Smooth muscle cell (in vitro differentiated cells): Measurements from ENCODE around the gene PRR18. TPM values are rescaled to one million over a fixed set of nuclear protein-coding genes. Genes with fewer than 3 reads are reported as not detected.

Experiments
- DNase-seq: peaks from one replicate; lab custom pipeline; 2025; ENCODE audit not compliant: unreplicated experiment; lab: John Stamatoyannopoulos, UW
- H2AFZ ChIP-seq: fragments of 200-600 bp; sonication (generic); 2 replicates; pipeline ENCODE4 v1.6.0; 2016; ENCODE audit warnings: antibody characterized with exemption, low read depth, mild to moderate bottlenecking
- H3F3A ChIP-seq: fragments of 200-600 bp; sonication (generic); 2 replicates; pipeline ENCODE4 v1.6.0; 2017; ENCODE audit warnings: antibody characterized with exemption, low read depth
- H3K27ac ChIP-seq: fragments of 200-600 bp; sonication (generic); 2 replicates; pipeline ENCODE4 v1.5.1; 2016; ENCODE audit warnings: low read depth, mild to moderate bottlenecking
- H3K27me3 ChIP-seq: fragments of 200-600 bp; sonication (generic); 2 replicates; pipeline ENCODE4 v1.6.1; 2016; ENCODE audit warnings: low read depth, mild to moderate bottlenecking
- H3K36me3 ChIP-seq: fragments of 200-600 bp; sonication (generic); 2 replicates; pipeline ENCODE4 v1.5.1; 2016; ENCODE audit warnings: low read depth
- H3K4me1 ChIP-seq: fragments of 200-600 bp; sonication (generic); 2 replicates; pipeline ENCODE4 v1.5.1; 2016; ENCODE audit warnings: low read depth
- H3K4me2 ChIP-seq: fragments of 200-600 bp; sonication (generic); 2 replicates; pipeline ENCODE4 v1.6.0; 2016; ENCODE audit warnings: mild to moderate bottlenecking
- H3K4me3 ChIP-seq: fragments of 200-600 bp; sonication (generic); 2 replicates; pipeline ENCODE4 v1.5.1; 2016; ENCODE audit warnings: mild to moderate bottlenecking
- H3K79me2 ChIP-seq: fragments of 200-600 bp; sonication (generic); 2 replicates; pipeline ENCODE4 v1.6.0; 2016; ENCODE audit warnings: low read depth, mild to moderate bottlenecking
- H3K9ac ChIP-seq: fragments of 200-600 bp; sonication (generic); 2 replicates; pipeline ENCODE4 v1.6.0; 2016; ENCODE audit warnings: low read depth
- H3K9me3 ChIP-seq: fragments of 200-600 bp; sonication (generic); replicated peaks from 2 replicates; pipeline ENCODE4 v1.5.1; 2016; ENCODE audit warnings: low read depth
- H4K20me1 ChIP-seq: fragments of 200-600 bp; sonication (generic); 2 replicates; pipeline ENCODE4 v1.6.0; 2016; ENCODE audit warnings: low read depth
- CTCF ChIP-seq: fragments of 200-600 bp; sonication (generic); IDR thresholded peaks from 2 replicates; pipeline ENCODE4 v1.5.1; 2017; ENCODE audit warnings: borderline replicate concordance, mild to moderate bottlenecking, antibody characterized with exemption; ENCODE audit not compliant: insufficient read depth, poor library complexity, severe bottlenecking
- WGBS: methylation state at CpG from one replicate; pipeline ENCODE4 v1.1.7; 2016; ENCODE audit warnings: low lambda C conversion rate; 5-methylcytosine and 5-hydroxymethylcytosine counted together
- polyA plus RNA-seq: library from polyadenylated mRNA; unstranded; fragments of >200 nt; fragmentation: Nextera tagmentation; extraction: Ambion mirVana; gene quantifications from 2 replicates; pipeline ENCODE4 v1.2.1, GENCODE V29; 2016
- total RNA-seq: library from RNA; depleted of rRNA; stranded (reverse); fragments of >200 nt; gene quantifications from 2 replicates; pipeline ENCODE4 v1.2.3, GENCODE V29; 2014

The PRR18 gene
- total and polyA plus RNA-seq, 2 experiments from 2014 or later = not detected

DNA sequence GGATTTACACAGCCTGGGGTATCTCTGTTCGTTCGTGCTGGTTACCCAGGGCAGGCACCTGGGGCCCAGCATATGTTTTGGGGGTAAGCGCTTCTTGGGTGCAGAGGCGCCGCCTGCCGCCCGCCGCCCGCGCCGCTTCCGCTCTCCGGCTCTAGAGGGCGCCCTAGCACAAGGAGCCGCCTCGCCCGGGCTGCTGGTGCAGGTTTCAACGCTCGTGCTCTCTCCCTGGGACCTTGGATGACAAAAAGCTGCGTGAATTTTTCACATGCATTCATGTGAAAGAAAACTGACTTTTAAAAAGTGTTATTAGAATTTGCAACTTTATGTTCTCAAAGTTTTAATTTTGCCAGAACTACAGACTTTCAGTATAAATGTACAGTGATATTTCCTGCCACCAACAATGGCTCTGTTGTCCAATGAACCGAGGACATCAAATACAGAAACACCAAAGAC is 32.5 kb downstream of the PRR18 start:
- Histone ChIP-seq H3K4me1 (no peaks in the 10 kb centered on the region), H4K20me1 (no peaks in the 10 kb centered on the region), H3K36me3 (no peaks in the 10 kb centered on the region), H3K27ac (no peak overlapping the region), H3K9ac (no peak overlapping the region), H3K4me3 (no peak overlapping the region), H3K4me2 (no peak overlapping the region), H3K9me3 (no peaks in the 10 kb centered on the region), H2AFZ (no peak overlapping the region), H3F3A (no peaks in the 10 kb centered on the region), H3K27me3 (peaks cover 3% of the 10 kb centered on the region), H3K79me2 (no peaks in the 10 kb centered on the region)
- WGBS = 7% methylated on average over 21 of the region's 21 CpGs
- DNase-seq = peak; percentile 38
- TF ChIP-seq CTCF = peak; percentile 98

- Histone ChIP-seq H3K9ac (no peak overlapping the region), H3K79me2 (no peaks in the 10 kb centered on the region), H3K27ac (no peak overlapping the region), H3K36me3 (no peaks in the 10 kb centered on the region), H3K27me3 (peaks cover 3% of the 10 kb centered on the region), H2AFZ (no peak overlapping the region), H3K4me1 (no peaks in the 10 kb centered on the region), H3F3A (no peaks in the 10 kb centered on the region), H3K4me3 (no peak overlapping the region), H3K4me2 (no peak overlapping the region), H4K20me1 (no peaks in the 10 kb centered on the region), H3K9me3 (no peaks in the 10 kb centered on the region)
- TF ChIP-seq CTCF = no peak
- DNase-seq = no peak
- 85% methylated on average over 13 of the region's 13 CpGs for WGBS
Observed at GRCh38 chr6:166274739-166275370, 33.3 kb downstream of the PRR18 start.

DNA sequence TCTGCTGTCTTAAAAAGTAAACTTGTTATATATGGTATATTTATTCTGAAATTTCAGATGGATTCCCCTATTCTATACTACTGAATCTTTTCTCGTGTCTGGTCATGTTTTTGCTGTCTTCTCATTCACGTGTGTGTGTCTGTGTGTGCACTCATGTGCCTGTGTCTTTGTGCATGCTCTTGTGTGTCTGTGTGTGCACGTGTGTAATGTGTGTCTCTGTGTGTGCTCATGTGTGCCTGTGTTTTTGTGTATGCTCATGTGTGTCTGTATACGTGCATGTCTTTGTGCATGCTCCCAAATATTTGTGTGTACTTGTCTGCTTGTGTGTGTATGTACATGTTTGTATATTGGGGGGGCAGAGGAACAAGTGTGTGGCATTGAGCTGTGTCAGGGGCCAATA is 34.0 kb downstream of the PRR18 start:
- no peak for DNase-seq
- TF ChIP-seq CTCF = no peak
- 84% methylated on average over 4 of the region's 4 CpGs for WGBS
- Histone ChIP-seq H3K4me1 (no peaks in the 10 kb centered on the region), H3K36me3 (no peaks in the 10 kb centered on the region), H3K4me2 (no peak overlapping the region), H3K27me3 (peaks cover 6% of the 10 kb centered on the region), H3K4me3 (no peak overlapping the region), H4K20me1 (no peaks in the 10 kb centered on the region), H3K79me2 (no peaks in the 10 kb centered on the region), H3K27ac (no peak overlapping the region), H2AFZ (no peak overlapping the region), H3K9me3 (no peaks in the 10 kb centered on the region), H3K9ac (no peak overlapping the region), H3F3A (no peaks in the 10 kb centered on the region)

GRCh38 chr6:166271376-166271765 is 36.8 kb downstream of the PRR18 start:
- 87% methylated on average over 9 of the region's 9 CpGs for WGBS
- no peak overlapping the region for H3K4me2 ChIP-seq
- H3K9ac ChIP-seq = no peak overlapping the region
- peaks cover 16% of the 10 kb centered on the region for H3K27me3 ChIP-seq
- no peaks in the 10 kb centered on the region for H3K9me3 ChIP-seq
- TF ChIP-seq CTCF = no peak
- H3K4me1 ChIP-seq = no peaks in the 10 kb centered on the region
- no peaks in the 10 kb centered on the region for H3F3A ChIP-seq
- H3K36me3 ChIP-seq = no peaks in the 10 kb centered on the region
- no peak for DNase-seq
- H2AFZ ChIP-seq = no peak overlapping the region
- H4K20me1 ChIP-seq = no peaks in the 10 kb centered on the region
- H3K27ac ChIP-seq = no peak overlapping the region
- no peaks in the 10 kb centered on the region for H3K79me2 ChIP-seq
- H3K4me3 ChIP-seq = no peak overlapping the region
